Tongue (tissue), 2 donors: Measurements from ENCODE around the gene ARL2. TPM values are rescaled to one million over a fixed set of nuclear protein-coding genes. Genes with fewer than 3 reads are reported as not detected.

ENCODE experiments used
- DNase-seq: peaks from one replicate; pipeline ENCODE4 v3.0.0-alpha.2; 2015
- total RNA-seq: library from RNA; depleted of rRNA; stranded (reverse); fragments of >200 nt; gene quantifications from one replicate; pipeline ENCODE4 v1.2.3, GENCODE V29; 2014

ARL2 gene
- total RNA-seq, 1 donor from 2014 or later, result 131 TPM

- peak; percentile 32 for DNase-seq
Observed at GRCh38 chr11:65047581-65048422, 33.8 kb downstream of the ARL2 start.

GRCh38 chr11:65051398-65051858, 37.5 kb downstream of the ARL2 start:
- DNase-seq, result no peak

- no peak for DNase-seq
Observed at GRCh38 chr11:65053827-65054508, 40.0 kb downstream of the ARL2 start.

- no peak for DNase-seq
Observed at GRCh38 chr11:65055538-65055937, 41.6 kb downstream of the ARL2 start.

GRCh38 chr11:65056999-65057398, 43.0 kb downstream of the ARL2 start:
- no peak for DNase-seq

- DNase-seq, result no peak
Observed at GRCh38 chr11:65057526-65057925, 43.6 kb downstream of the ARL2 start.

- no peak for DNase-seq
Observed at GRCh38 chr11:65058012-65058411, 44.1 kb downstream of the ARL2 start.

- DNase-seq, result no peak
Observed at GRCh38 chr11:65058419-65059054, 44.6 kb downstream of the ARL2 start, which contains the start of gene NAALADL1. TSS of gene NAALADL1 (minus strand) at chr11:65058553. CDS start at chr11:65058521, 32 bp downstream.

- DNase-seq, result no peak
Observed at GRCh38 chr11:65059523-65059922, 45.6 kb downstream of the ARL2 start.

GRCh38 chr11:65059959-65060824, 46.2 kb downstream of the ARL2 start:
- no peak for DNase-seq

GRCh38 chr11:65060913-65061408, 47.0 kb downstream of the ARL2 start:
- DNase-seq, result no peak

- DNase-seq, result no peak
Observed at GRCh38 chr11:65063532-65063931, 49.6 kb downstream of the ARL2 start.

- no peak for DNase-seq
Observed at GRCh38 chr11:65064847-65065240, 50.9 kb downstream of the ARL2 start.

GRCh38 chr11:65065851-65066250, 51.9 kb downstream of the ARL2 start:
- DNase-seq, result no peak

- DNase-seq, result no peak
Observed at GRCh38 chr11:65066315-65066714, 52.4 kb downstream of the ARL2 start.

GRCh38 chr11:65066805-65067291, 52.9 kb downstream of the ARL2 start:
- no peak for DNase-seq

GRCh38 chr11:65067446-65067845, 53.5 kb downstream of the ARL2 start:
- DNase-seq, result no peak

GRCh38 chr11:65069217-65069616, 55.3 kb downstream of the ARL2 start:
- no peak for DNase-seq
